AG04450 (cell line): ENCODE data around the gene SAMD4A. TPM values are rescaled to one million over a fixed set of nuclear protein-coding genes. Genes with fewer than 3 reads are reported as not detected.

ENCODE experiments used
- CTCF ChIA-PET: fragments of 300-600, 350-600 bp; formaldehyde crosslinking; extraction: SDS; loops from one replicate; lab custom pipeline; 2022; ENCODE audit warnings: antibody characterized with exemption, inconsistent platforms; lab: Charles Lee
- POLR2A ChIA-PET: fragments of 350-600 bp; formaldehyde crosslinking; extraction: SDS; loops from one replicate; lab custom pipeline; 2021; ENCODE audit warnings: antibody characterized with exemption, inconsistent platforms; lab: Yijun Ruan, JAX
- DNase-seq: peaks from one replicate; pipeline ENCODE4 v3.0.0-alpha.2; 2011; ENCODE audit warnings: low read depth, low spot score
- H3K27ac ChIP-seq: one replicate; pipeline ENCODE4 v1.5.1; 2012; ENCODE audit warnings: low read depth, low read length, control low read depth
- H3K27me3 ChIP-seq: one replicate; pipeline ENCODE4 v1.6.0; 2012; ENCODE audit warnings: low read length; ENCODE audit not compliant: control insufficient read depth, insufficient read depth
- H3K4me3 ChIP-seq: 2 replicates; pipeline ENCODE4 v1.5.1; 2011; ENCODE audit warnings: mild to moderate bottlenecking, low read depth, low read length, control low read depth
- H3K9me3 ChIP-seq: 2 replicates; pipeline ENCODE4 v1.5.1; 2012; ENCODE audit warnings: low read length; ENCODE audit not compliant: control insufficient read depth, insufficient read depth
- polyA plus RNA-seq: library from polyadenylated mRNA; depleted of rRNA; stranded (reverse); fragments of >200 nt; gene quantifications from 2 replicates; pipeline ENCODE4 v1.2.3, GENCODE V29; 2011
- TF ChIP-seq, protein P1 (sequence below): IDR thresholded peaks from 2 replicates; pipeline ENCODE4 v1.5.1; 2011; ENCODE audit warnings: low read depth, low read length, control low read depth, inconsistent platforms

Gene SAMD4A
- polyA plus RNA-seq, 1 experiment = 12.7 TPM

DNA sequence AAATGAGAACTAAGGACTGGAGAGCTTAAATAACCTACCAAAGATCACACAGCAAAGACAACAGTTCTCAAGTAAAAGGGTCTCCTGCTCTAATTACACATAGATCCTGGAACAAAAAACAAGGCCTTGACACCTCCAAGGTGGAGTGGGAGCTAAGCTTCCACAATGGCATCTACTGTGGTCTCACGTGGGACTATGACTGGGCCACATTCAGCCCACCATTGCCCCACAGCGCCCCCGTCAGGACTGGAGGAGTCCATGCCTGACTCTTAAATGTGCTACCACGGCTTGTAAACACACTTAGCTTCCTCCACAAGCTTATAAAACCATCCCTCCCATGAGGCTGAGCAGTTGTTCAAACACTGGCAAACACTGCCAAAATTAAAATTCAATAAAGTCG lies 247.1 kb downstream of the SAMD4A start:
- CTCF ChIA-PET = interaction anchor here (0.7 to 1.1 kb wide), 3 partner anchors 9 to 317 kb away, joined by 3 to 6 read pairs (median 3); no protein-coding TSS in a partner anchor
- no peak overlapping the region for H3K27ac ChIP-seq
- H3K27me3 ChIP-seq = peaks cover 30% of the 10 kb centered on the region
- DNase-seq = no peak
- no peak overlapping the region for H3K4me3 ChIP-seq
- TF ChIP-seq, protein P1, sequence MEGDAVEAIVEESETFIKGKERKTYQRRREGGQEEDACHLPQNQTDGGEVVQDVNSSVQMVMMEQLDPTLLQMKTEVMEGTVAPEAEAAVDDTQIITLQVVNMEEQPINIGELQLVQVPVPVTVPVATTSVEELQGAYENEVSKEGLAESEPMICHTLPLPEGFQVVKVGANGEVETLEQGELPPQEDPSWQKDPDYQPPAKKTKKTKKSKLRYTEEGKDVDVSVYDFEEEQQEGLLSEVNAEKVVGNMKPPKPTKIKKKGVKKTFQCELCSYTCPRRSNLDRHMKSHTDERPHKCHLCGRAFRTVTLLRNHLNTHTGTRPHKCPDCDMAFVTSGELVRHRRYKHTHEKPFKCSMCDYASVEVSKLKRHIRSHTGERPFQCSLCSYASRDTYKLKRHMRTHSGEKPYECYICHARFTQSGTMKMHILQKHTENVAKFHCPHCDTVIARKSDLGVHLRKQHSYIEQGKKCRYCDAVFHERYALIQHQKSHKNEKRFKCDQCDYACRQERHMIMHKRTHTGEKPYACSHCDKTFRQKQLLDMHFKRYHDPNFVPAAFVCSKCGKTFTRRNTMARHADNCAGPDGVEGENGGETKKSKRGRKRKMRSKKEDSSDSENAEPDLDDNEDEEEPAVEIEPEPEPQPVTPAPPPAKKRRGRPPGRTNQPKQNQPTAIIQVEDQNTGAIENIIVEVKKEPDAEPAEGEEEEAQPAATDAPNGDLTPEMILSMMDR = 0 out of 2 replicates have a peak, but pooled peaks have one; percentile 6
- no peaks in the 10 kb centered on the region for H3K9me3 ChIP-seq
- POLR2A ChIA-PET = no interaction called here

DNA sequence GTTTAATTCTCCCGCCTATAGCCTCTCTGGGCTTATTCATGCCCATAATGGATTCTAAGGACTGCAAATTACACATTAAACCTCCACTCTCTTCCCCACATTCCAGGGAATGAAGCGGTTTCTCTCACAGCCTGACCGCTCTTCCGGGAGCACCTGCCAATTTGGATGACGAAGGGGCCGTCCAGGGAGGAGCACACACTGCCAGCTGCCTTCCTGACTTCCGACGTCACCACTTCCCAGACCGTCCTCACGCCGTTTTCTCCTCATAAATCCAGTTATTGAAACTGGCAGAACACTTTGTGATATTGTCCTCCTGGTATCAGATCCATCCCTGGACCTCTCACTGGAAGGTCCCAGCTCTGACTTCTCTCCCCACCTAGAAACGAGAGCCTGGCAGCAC lies 248.1 kb downstream of the SAMD4A start:
- Histone ChIP-seq H3K27ac (no peak overlapping the region), H3K27me3 (peaks cover 29% of the 10 kb centered on the region), H3K4me3 (no peak overlapping the region), H3K9me3 (no peaks in the 10 kb centered on the region)
- TF ChIP-seq, protein P1 = no peak
- ChIA-PET POLR2A (no interaction called here), CTCF (interaction anchor here (0.9 to 4.3 kb wide), 2 partner anchors 10 to 318 kb away, joined by 3 to 24 read pairs; no protein-coding TSS in a partner anchor)
- DNase-seq = no peak

DNA sequence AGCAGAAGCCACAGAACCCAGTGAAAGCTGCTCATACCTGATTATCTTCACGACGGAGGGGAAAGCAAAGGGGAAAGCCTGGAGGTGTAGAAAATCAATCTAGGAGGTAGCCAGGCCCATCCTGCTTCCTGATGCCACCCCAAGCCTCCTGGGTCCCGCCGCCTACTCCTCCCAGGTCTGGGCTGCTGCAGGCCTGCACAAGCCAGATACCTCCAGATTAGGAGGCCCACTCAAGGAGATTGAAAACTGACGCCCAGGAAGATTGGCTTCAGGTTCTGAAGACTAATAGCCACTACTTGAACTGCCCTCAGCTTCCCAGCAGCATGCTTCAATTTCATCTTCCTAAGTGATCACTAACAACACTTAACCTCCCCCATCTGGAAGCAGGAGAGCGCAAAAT lies 248.6 kb downstream of the SAMD4A start:
- DNase-seq = no peak
- ChIA-PET CTCF (interaction anchor here (4.3 kb wide), 1 partner anchor 10 kb away, joined by 24 read pairs; no protein-coding TSS in a partner anchor), POLR2A (no interaction called here)
- Histone ChIP-seq H3K9me3 (no peaks in the 10 kb centered on the region), H3K4me3 (no peak overlapping the region), H3K27ac (no peak overlapping the region), H3K27me3 (peaks cover 29% of the 10 kb centered on the region)
- TF ChIP-seq, protein P1 = no peak

DNA sequence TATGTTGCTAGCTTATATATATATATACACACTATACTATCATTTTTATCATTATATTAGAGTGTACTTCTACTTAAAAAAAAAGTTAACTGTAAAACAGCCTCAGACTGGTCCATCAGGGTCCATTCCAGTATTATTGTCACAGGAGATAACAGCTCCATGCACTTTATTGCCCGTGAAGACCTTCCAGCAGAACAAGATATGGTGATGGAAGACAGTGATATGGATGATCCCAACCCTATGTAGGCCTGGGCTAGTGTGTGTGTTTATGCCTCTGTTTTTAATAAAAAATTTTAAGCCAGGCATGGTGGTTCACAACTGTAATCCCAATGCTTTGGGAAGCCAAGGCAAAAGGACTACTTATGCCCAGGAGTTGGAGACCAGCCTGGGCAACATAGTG lies 249.5 kb downstream of the SAMD4A start:
- no peak overlapping the region for H3K4me3 ChIP-seq
- ChIA-PET CTCF (interaction anchor here (0.6 to 4.3 kb wide), 3 partner anchors 11 to 84 kb away, joined by 3 to 24 read pairs (median 3); no protein-coding TSS in a partner anchor), POLR2A (no interaction called here)
- no peaks in the 10 kb centered on the region for H3K9me3 ChIP-seq
- no peak for DNase-seq
- no peak overlapping the region for H3K27ac ChIP-seq
- H3K27me3 ChIP-seq = peaks cover 24% of the 10 kb centered on the region
- TF ChIP-seq, protein P1 = no peak

DNA sequence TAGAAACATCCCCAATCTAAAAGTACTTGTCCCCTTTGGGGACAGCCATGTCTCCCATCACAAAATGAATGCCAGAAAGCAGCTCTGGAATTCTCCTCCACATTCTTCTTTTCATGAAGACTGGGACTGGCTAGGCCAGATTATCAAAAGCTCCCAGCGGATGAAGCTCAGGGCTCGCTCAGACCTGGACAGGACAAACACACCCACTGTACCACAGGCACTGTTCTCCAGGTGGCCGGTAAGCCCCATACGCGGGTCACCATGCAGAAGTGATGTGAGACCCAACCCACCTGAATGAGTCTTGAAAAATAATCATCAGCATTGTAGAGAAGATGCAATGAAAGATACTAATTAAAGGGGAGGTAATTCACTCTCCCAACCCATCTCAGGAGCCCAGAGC lies 250.6 kb downstream of the SAMD4A start:
- no peak overlapping the region for H3K27ac ChIP-seq
- ChIA-PET CTCF (interaction anchor here (1.1 to 4.3 kb wide), 2 partner anchors 12 to 253 kb away, joined by 4 to 24 read pairs; no protein-coding TSS in a partner anchor), POLR2A (no interaction called here)
- TF ChIP-seq, protein P1 = no peak
- no peak overlapping the region for H3K4me3 ChIP-seq
- no peak for DNase-seq
- H3K27me3 ChIP-seq = peaks cover 15% of the 10 kb centered on the region
- no peaks in the 10 kb centered on the region for H3K9me3 ChIP-seq
